Ascending aorta (tissue), 2 donors: Measurements from ENCODE around the gene B3GALT5. TPM values are rescaled to one million over a fixed set of nuclear protein-coding genes. Genes with fewer than 3 reads are reported as not detected.
"Not testable (repeated sequence)": the region's sequence is repeated elsewhere in the genome, so short reads cannot be mapped to it uniquely, and the experiment has no call there.

Experiments used
- DNase-seq, 2 donors: peaks; one replicate each; pipeline ENCODE4 v3.0.0-alpha.2; 2019; ENCODE audit warnings: low spot score in 2 of 2
- H3K27ac ChIP-seq, 2 donors: fragments of 200-600 bp; sonication (generic); one replicate each; pipeline ENCODE4 v1.5.1; 2016 to 2017; ENCODE audit warnings: mild to moderate bottlenecking in 1 of 2
- H3K27me3 ChIP-seq: fragments of 200-600 bp; sonication (generic); one replicate; pipeline ENCODE4 v1.5.1; 2017
- H3K36me3 ChIP-seq, 2 donors: fragments of 200-600 bp; sonication (generic); one replicate each; pipeline ENCODE4 v1.5.1; 2016
- H3K4me1 ChIP-seq, 2 donors: fragments of 200-600 bp; sonication (generic); one replicate each; pipeline ENCODE4 v1.5.1; 2016 to 2017; ENCODE audit warnings: mild to moderate bottlenecking in 1 of 2
- H3K4me3 ChIP-seq, 2 donors: fragments of 200-600 bp; sonication (generic); one replicate each; pipeline ENCODE4 v1.5.1; 2016 to 2017; ENCODE audit warnings: mild to moderate bottlenecking in 1 of 2
- H3K9me3 ChIP-seq, 2 donors: fragments of 200-600 bp; sonication (generic); one replicate each; pipeline ENCODE4 v1.5.1; 2016
- intact Hi-C: fragments of 100-400 bp; cut with DNase I; formaldehyde crosslinking; loops from one replicate; pipeline ENCODE4 v1.15.1; 2023
- total RNA-seq: library from RNA; depleted of rRNA; stranded (reverse); fragments of >200 nt; gene quantifications from one replicate; pipeline ENCODE4 v1.1.0, GENCODE V29; 2016
- TF ChIP-seq, protein P1 (sequence below), 3 experiments: fragments of 200-600 bp in 2 of 3; fragments of 450-650 bp in 1 of 3; sonication (generic) in 2 of 3; IDR thresholded peaks; one replicate each; pipeline ENCODE4 v1.5.1; 2016 to 2019; ENCODE audit warnings: antibody characterized with exemption in 3 of 3, mild to moderate bottlenecking in 1 of 3, moderate library complexity in 1 of 3

Gene B3GALT5
- total RNA-seq, 1 donor from 2014 or later: not detected

DNA sequence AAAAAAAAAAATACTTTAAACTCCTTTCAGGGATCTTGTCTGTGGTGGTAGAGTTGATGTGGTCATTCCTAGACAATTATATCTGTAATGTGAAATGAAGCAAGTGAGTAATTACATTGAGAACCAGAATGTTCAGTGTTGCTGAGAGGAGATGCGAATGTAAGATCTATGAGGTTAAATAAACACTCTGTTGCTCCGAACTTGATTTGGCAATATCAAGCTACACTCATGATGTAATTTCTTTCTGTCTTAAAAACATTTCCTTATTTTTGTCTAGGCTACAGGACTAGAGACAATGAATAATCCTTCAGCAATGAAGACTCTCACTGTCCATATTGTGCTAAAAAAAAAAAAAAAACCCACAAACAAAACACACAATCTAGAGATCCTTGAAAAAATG lies 69.1 kb downstream of the B3GALT5 start:
- no peaks in the 10 kb centered on the region for H3K27me3 ChIP-seq
- no peaks in the 10 kb centered on the region for H3K36me3 ChIP-seq
- DNase-seq: no peak
- no peak overlapping the region for H3K27ac ChIP-seq
- H3K4me1 ChIP-seq: no peaks in the 10 kb centered on the region
- intact Hi-C loops: no loop called here
- H3K4me3 ChIP-seq: no peak overlapping the region
- no peaks in the 10 kb centered on the region for H3K9me3 ChIP-seq
- TF ChIP-seq, protein P1, sequence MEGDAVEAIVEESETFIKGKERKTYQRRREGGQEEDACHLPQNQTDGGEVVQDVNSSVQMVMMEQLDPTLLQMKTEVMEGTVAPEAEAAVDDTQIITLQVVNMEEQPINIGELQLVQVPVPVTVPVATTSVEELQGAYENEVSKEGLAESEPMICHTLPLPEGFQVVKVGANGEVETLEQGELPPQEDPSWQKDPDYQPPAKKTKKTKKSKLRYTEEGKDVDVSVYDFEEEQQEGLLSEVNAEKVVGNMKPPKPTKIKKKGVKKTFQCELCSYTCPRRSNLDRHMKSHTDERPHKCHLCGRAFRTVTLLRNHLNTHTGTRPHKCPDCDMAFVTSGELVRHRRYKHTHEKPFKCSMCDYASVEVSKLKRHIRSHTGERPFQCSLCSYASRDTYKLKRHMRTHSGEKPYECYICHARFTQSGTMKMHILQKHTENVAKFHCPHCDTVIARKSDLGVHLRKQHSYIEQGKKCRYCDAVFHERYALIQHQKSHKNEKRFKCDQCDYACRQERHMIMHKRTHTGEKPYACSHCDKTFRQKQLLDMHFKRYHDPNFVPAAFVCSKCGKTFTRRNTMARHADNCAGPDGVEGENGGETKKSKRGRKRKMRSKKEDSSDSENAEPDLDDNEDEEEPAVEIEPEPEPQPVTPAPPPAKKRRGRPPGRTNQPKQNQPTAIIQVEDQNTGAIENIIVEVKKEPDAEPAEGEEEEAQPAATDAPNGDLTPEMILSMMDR (IDR thresholded peaks at IDR 0.05): no peak

DNA sequence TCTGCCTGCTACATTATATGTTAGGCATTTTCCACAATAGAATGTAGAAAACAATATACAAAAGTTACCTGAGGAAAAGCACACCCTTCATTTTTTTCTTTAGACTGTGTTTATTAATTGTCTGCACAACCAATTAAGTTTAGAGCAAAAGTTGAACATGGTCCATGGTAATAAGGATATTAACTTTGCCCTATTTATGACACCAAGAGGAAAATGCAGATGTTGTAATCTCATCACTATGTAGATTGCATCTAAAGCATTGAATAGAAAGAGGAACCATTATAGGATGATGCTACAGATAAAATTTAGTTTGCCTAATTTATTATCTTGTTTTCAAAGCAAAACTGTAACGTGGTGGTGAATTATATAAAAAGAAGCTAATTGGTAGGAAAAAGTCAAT lies 72.5 kb downstream of the B3GALT5 start:
- Histone ChIP-seq H3K9me3 (no peaks in the 10 kb centered on the region), H3K27ac (no peak overlapping the region), H3K36me3 (no peaks in the 10 kb centered on the region), H3K4me1 (no peaks in the 10 kb centered on the region), H3K4me3 (no peak overlapping the region), H3K27me3 (no peaks in the 10 kb centered on the region)
- TF ChIP-seq, protein P1 (IDR thresholded peaks at IDR 0.05): no peak
- DNase-seq: no peak
- intact Hi-C loops: no loop called here

DNA sequence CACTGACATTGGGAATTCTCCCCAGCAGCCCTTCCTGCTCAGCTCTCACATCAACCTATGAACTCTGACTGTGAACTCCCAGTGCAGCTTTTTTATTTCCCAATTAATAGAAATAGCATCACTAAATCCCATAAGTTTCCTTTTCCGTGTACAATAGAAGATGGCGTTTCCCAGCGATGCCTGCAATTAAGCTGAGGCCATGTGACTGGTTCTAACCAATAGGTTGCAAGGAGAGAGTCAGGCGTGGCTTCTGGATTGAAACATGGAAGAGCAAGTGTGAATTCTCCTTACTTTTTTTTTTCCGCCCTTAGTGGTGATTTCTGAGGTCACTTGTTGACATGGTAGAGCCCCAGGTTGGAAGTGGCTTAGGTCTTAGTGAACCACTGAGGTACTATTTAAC lies 73.3 kb downstream of the B3GALT5 start:
- no peak overlapping the region for H3K27ac ChIP-seq
- no peak overlapping the region for H3K4me3 ChIP-seq
- DNase-seq: no peak
- H3K9me3 ChIP-seq: no peaks in the 10 kb centered on the region
- no peaks in the 10 kb centered on the region for H3K27me3 ChIP-seq
- H3K36me3 ChIP-seq: no peaks in the 10 kb centered on the region
- TF ChIP-seq, protein P1 (IDR thresholded peaks at IDR 0.05): no peak
- intact Hi-C loops: no loop called here
- no peaks in the 10 kb centered on the region for H3K4me1 ChIP-seq

DNA sequence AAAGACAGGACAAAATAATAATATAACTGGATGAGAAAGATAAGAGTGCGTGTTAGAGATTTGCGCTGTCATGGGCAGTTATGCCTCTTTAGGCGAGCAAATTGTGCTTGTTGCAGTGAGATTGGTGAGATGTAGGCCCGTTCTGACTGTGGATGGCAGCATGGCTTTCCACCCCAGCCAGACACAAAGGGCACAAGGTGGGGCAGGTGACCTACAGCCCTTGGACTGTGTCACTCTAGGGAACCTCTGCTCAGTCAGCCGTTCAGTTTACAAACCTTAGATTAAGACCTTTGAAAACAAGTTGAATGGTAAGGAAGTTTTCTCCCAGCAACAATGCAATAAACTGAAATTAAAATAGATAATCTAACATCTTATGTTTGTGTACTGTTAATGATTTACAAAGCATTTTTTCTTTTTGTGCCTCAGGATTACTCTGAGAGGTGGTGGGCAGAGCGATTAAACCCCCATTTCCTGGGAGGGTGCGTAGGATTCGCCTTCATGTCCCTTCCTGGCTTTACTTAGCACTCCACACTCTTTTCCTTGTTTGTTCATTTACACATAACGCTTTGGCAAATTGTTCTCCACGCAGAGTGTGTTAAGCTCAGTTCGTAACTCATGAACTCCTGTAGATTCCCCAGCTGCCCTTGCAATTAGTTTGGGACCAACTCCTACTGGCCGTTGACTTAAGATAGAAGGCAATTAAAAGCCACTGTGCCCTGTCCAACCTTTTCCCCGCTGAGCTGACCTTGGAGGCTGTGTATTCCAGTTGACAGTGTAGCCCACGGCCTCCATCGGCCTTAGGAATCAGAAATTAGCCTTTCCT lies 74.1 kb downstream of the B3GALT5 start:
- Histone ChIP-seq H3K9me3 (no peaks in the 10 kb centered on the region), H3K4me3 (no peak overlapping the region), H3K27me3 (no peaks in the 10 kb centered on the region), H3K4me1 (no peaks in the 10 kb centered on the region), H3K27ac (no peak overlapping the region), H3K36me3 (no peaks in the 10 kb centered on the region)
- TF ChIP-seq, protein P1 (IDR thresholded peaks at IDR 0.05): no peak
- intact Hi-C loops: no loop called here
- DNase-seq: no peak

DNA sequence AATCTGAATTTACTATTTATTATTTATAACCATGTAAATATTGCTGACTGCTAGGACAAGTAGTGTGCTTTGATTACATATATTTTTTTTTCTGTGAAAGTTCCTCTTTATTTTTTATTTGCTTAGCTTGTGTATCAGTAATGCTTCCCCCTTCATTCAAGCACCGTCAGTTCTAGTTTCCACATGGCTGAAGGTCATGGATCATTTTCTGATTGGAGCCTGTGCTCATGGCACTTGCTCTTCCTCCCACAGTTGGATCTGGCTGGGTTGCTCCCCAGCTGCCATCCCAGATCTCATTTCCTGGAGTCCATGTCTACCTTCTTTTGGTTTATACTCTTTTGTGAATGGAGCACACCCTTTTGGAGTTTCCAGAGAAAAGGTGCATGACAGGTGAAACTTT lies 75.3 kb downstream of the B3GALT5 start:
- TF ChIP-seq, protein P1 (IDR thresholded peaks at IDR 0.05): no peak
- Histone ChIP-seq H3K27ac (no peak overlapping the region), H3K9me3 (no peaks in the 10 kb centered on the region), H3K27me3 (no peaks in the 10 kb centered on the region), H3K4me3 (no peak overlapping the region), H3K36me3 (no peaks in the 10 kb centered on the region), H3K4me1 (no peaks in the 10 kb centered on the region)
- intact Hi-C loops: no loop called here
- DNase-seq: no peak

DNA sequence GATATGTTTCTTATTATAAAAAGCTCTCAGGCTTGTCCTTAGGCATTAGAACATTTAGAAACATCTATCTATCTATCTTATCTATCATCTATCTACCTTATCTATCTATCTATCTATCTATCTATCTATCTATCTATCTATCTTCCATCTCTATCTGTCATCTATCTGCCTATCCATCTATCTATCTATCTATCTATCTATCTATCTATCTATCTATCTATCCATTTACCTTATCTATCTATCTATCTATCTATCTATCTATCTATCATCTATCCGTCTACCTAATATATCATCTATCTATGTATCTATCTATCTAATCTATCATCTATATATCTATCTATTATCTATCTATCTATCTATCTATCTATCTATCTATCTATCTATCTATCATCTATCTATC lies 77.1 kb downstream of the B3GALT5 start:
- H3K4me1 ChIP-seq, H3K36me3 ChIP-seq, DNase-seq, intact Hi-C loops, H3K27me3 ChIP-seq, H3K27ac ChIP-seq, H3K4me3 ChIP-seq, H3K9me3 ChIP-seq: not testable (repeated sequence)
